Activated T-helper 1 cell treated with Interleukin-2 at 50 U/mL for 16 hours (primary cell): ENCODE data around the gene SPSB1.

Experiments
- DNase-seq: peaks from one replicate; pipeline ENCODE4 v3.0.0-alpha.2; 2020; ENCODE audit warnings: low read depth

Gene SPSB1

GRCh38 chr1:9292361-9293240 is at the start of gene SPSB1:
SPSB1 (plus strand) TSS chr1:9292894; CDS start chr1:9355892, 62,998 bp downstream.
- DNase-seq: peak; percentile 46

GRCh38 chr1:9243066-9243739 is 49.5 kb upstream of the SPSB1 start:
- no peak for DNase-seq

- no peak for DNase-seq
Measured at GRCh38 chr1:9244501-9245229, 48.0 kb upstream of the SPSB1 start.

- DNase-seq: no peak
Measured at GRCh38 chr1:9245230-9245619, 47.5 kb upstream of the SPSB1 start.

GRCh38 chr1:9245661-9246060 is 47.0 kb upstream of the SPSB1 start:
- DNase-seq: no peak

- no peak for DNase-seq
Measured at GRCh38 chr1:9246215-9246614, 46.5 kb upstream of the SPSB1 start.

GRCh38 chr1:9246841-9247785 is 45.6 kb upstream of the SPSB1 start:
- no peak for DNase-seq

GRCh38 chr1:9247894-9248293 is 44.8 kb upstream of the SPSB1 start:
- DNase-seq: no peak

GRCh38 chr1:9248341-9249262 is 44.1 kb upstream of the SPSB1 start:
- no peak for DNase-seq

GRCh38 chr1:9249263-9249533 is 43.5 kb upstream of the SPSB1 start:
- DNase-seq: no peak

- no peak for DNase-seq
Measured at GRCh38 chr1:9249534-9250410, 42.9 kb upstream of the SPSB1 start.

- DNase-seq: no peak
Measured at GRCh38 chr1:9250411-9251381, 42.0 kb upstream of the SPSB1 start.

- DNase-seq: no peak
Measured at GRCh38 chr1:9251501-9251900, 41.2 kb upstream of the SPSB1 start.

GRCh38 chr1:9253004-9253403 is 39.7 kb upstream of the SPSB1 start:
- DNase-seq: no peak

- DNase-seq: no peak
Measured at GRCh38 chr1:9253453-9254105, 39.1 kb upstream of the SPSB1 start.

- no peak for DNase-seq
Measured at GRCh38 chr1:9256332-9256731, 36.4 kb upstream of the SPSB1 start.

- no peak for DNase-seq
Measured at GRCh38 chr1:9257851-9258250, 34.8 kb upstream of the SPSB1 start.

- DNase-seq: no peak
Measured at GRCh38 chr1:9258629-9259028, 34.1 kb upstream of the SPSB1 start.
